GM21786 (cell line): ENCODE data around the gene TXNRD2.

ENCODE experiments used
- ATAC-seq: cut with Tn5 transposase; IDR thresholded peaks from one replicate; pipeline ENCODE4 v1.9.1; 2021; ENCODE audit not compliant: unreplicated experiment

The TXNRD2 gene

GRCh38 chr22:19828035-19828401 lies 113.6 kb downstream of the TXNRD2 start:
- no peak for ATAC-seq

GRCh38 chr22:19827341-19828034 lies 114.1 kb downstream of the TXNRD2 start:
- ATAC-seq: no peak

DNA sequence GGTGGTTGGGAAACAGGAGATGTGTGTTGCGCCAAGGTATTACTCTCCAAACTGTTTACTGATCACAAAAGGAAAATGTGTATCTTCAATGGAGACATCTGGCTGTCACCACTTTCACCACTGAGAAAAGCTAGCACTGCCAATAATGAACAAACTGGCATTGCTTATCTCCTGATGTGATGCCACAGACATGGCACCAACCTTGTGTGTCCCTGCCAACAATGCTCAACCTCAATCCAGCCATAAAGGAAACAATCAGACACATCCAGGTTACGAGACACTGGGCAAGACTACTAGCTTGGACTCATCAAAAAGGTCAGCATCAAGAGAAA lies 115.0 kb downstream of the TXNRD2 start:
- ATAC-seq: no peak

DNA sequence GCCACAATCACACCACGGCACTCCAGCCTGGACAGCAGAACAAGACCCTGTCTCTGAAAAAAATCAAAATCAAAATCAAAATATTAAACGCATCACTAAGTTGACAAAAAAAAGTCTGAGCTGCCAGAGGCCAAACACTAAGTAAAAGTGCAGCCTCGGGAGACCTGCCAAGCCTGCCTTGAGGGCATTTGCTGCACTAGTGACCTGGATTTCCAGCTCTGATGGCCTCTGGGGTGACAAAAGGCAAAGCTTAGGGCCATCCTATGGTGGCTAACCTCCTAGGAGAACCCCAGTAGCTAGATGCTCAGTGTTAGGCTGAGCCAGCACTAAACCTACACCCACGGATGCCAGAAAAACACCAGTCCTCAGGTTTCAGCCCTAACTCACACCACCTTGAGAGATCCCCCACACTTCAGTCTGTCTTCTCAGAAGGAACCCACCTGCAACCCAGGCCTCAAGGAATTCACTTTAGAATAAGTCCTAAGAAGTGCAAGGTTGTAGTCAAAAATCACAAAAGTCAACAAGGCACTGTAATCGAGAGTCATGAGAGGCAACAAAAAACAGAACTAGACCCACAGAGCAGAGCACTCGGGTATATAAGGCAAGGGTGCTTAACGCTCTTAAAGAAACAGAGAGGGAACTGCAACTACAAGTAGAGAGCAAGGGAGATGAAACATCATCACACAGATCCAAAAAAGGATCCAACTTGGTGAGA lies 115.6 kb downstream of the TXNRD2 start:
- no peak for ATAC-seq
